Cardiac fibroblast (primary cell): Measurements from ENCODE around the gene LRRN1.

Experiments used
- DNase-seq, 2 donors: peaks; one replicate each; pipeline versions ENCODE4 v3.0.0 to v3.0.0-alpha.2; 2010; ENCODE audit warnings: low read depth in 2 of 2
- H3K4me3 ChIP-seq, 2 donors: replicated peaks in 1 of 2; 1 replicate in 1 of 2; 2 replicates in 1 of 2; pipeline ENCODE4 v1.5.1; 2011; ENCODE audit warnings: low read depth in 2 of 2, low read length in 2 of 2, mild to moderate bottlenecking in 2 of 2, moderate library complexity in 1 of 2
- TF ChIP-seq, protein P1 (sequence below): IDR thresholded peaks from one replicate; pipeline ENCODE4 v1.5.1; 2011; ENCODE audit warnings: low read depth, mild to moderate bottlenecking, low read length, inconsistent platforms

The LRRN1 gene

DNA sequence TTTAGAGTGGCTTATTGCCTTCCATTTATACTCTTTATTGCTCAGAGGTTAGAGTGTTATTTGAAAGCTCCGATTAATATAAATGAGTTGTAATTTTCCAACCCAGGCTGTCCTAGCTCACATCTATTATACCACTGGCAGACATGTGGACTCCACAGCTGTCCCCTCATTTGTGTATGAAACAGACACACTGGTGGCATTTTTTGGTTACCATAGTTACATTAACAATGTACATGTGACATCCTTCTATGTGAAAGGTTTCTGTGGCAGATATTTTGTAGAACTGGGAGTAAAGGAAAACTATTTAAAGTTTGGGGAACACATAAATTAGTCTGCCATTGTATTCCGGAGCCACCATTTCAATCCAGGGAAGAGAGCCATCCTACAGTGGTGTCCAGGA, 5.3 kb downstream of the LRRN1 start:
- no peak overlapping the region for H3K4me3 ChIP-seq
- TF ChIP-seq, protein P1, sequence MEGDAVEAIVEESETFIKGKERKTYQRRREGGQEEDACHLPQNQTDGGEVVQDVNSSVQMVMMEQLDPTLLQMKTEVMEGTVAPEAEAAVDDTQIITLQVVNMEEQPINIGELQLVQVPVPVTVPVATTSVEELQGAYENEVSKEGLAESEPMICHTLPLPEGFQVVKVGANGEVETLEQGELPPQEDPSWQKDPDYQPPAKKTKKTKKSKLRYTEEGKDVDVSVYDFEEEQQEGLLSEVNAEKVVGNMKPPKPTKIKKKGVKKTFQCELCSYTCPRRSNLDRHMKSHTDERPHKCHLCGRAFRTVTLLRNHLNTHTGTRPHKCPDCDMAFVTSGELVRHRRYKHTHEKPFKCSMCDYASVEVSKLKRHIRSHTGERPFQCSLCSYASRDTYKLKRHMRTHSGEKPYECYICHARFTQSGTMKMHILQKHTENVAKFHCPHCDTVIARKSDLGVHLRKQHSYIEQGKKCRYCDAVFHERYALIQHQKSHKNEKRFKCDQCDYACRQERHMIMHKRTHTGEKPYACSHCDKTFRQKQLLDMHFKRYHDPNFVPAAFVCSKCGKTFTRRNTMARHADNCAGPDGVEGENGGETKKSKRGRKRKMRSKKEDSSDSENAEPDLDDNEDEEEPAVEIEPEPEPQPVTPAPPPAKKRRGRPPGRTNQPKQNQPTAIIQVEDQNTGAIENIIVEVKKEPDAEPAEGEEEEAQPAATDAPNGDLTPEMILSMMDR = no peak
- no peak for DNase-seq

- DNase-seq = no peak
- no peak overlapping the region for H3K4me3 ChIP-seq
- TF ChIP-seq, protein P1 = no peak
Observed at GRCh38 chr3:3806092-3806491, 6.9 kb downstream of the LRRN1 start.

GRCh38 chr3:3806856-3807255, 7.6 kb downstream of the LRRN1 start:
- TF ChIP-seq, protein P1 = no peak

GRCh38 chr3:3813013-3813412, 13.8 kb downstream of the LRRN1 start:
- TF ChIP-seq, protein P1 = no peak
- DNase-seq = no peak
- H3K4me3 ChIP-seq = no peak overlapping the region

More at GRCh38 chr3:3806856-3807255, 7.6 kb downstream of the LRRN1 start:
- no peak for DNase-seq
- H3K4me3 ChIP-seq = no peak overlapping the region

GRCh38 chr3:3815206-3815605, 16.0 kb downstream of the LRRN1 start:
- TF ChIP-seq, protein P1 = no peak
- no peak overlapping the region for H3K4me3 ChIP-seq
- no peak for DNase-seq

- H3K4me3 ChIP-seq = no peak overlapping the region
- TF ChIP-seq, protein P1 = no peak
- no peak for DNase-seq
Observed at GRCh38 chr3:3816034-3816433, 16.8 kb downstream of the LRRN1 start.

GRCh38 chr3:3817865-3818264, 18.6 kb downstream of the LRRN1 start:
- no peak for DNase-seq
- H3K4me3 ChIP-seq = no peak overlapping the region
- TF ChIP-seq, protein P1 = no peak
